Gastroesophageal sphincter (tissue), 3 donors: ENCODE results near the gene TUT4.

ENCODE experiments used
- POLR2A ChIP-seq, 2 donors: fragments of 450-650 bp; IDR thresholded peaks; one replicate each; pipeline ENCODE4 v1.6.1; 2017; ENCODE audit warnings: antibody characterized with exemption in 2 of 2, mild to moderate bottlenecking in 2 of 2, moderate library complexity in 1 of 2
- TF ChIP-seq, protein P1 (sequence below), 4 experiments: fragments of 200-600 bp in 2 of 4; fragments of 450-650 bp in 2 of 4; sonication (generic) in 1 of 4; IDR thresholded peaks; one replicate each; pipeline ENCODE4 v1.5.1; 2017 to 2019; ENCODE audit warnings: antibody characterized with exemption in 4 of 4, mild to moderate bottlenecking in 2 of 4, moderate library complexity in 2 of 4

DNA sequence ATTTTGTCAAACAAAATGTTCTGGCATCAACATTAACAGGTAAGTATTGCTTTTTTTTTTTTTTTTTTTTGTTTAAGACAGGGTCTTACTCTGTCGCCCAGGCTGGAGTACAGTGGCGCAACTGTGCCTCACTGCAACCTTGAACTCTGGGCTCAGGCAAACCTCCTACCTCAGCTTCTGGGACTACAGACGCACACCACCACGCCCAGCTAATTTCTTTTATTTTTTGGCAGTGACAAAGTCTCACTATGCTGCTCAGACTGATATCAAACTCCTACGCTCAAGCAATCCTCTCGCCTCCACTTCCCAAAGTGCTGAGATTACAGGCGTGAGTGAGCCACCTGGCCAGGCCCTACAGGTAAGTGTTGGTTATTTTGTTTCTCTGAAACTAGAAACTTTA, 2.4 kb downstream of the TUT4 start:
- TF ChIP-seq, protein P1, sequence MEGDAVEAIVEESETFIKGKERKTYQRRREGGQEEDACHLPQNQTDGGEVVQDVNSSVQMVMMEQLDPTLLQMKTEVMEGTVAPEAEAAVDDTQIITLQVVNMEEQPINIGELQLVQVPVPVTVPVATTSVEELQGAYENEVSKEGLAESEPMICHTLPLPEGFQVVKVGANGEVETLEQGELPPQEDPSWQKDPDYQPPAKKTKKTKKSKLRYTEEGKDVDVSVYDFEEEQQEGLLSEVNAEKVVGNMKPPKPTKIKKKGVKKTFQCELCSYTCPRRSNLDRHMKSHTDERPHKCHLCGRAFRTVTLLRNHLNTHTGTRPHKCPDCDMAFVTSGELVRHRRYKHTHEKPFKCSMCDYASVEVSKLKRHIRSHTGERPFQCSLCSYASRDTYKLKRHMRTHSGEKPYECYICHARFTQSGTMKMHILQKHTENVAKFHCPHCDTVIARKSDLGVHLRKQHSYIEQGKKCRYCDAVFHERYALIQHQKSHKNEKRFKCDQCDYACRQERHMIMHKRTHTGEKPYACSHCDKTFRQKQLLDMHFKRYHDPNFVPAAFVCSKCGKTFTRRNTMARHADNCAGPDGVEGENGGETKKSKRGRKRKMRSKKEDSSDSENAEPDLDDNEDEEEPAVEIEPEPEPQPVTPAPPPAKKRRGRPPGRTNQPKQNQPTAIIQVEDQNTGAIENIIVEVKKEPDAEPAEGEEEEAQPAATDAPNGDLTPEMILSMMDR (IDR thresholded peaks at IDR 0.05), result no peak
- no peak for TF ChIP-seq POLR2A (IDR thresholded peaks at IDR 0.05)
